ENCODE measurements around the gene NOXA1.

Gene NOXA1

GRCh38 chr9:137423514-137424291, 510 bp downstream of the NOXA1 start:
- no peak for DNase-seq (ENCODE audit: low read depth in 2 of 3, low spot score in 1 of 3)

DNA sequence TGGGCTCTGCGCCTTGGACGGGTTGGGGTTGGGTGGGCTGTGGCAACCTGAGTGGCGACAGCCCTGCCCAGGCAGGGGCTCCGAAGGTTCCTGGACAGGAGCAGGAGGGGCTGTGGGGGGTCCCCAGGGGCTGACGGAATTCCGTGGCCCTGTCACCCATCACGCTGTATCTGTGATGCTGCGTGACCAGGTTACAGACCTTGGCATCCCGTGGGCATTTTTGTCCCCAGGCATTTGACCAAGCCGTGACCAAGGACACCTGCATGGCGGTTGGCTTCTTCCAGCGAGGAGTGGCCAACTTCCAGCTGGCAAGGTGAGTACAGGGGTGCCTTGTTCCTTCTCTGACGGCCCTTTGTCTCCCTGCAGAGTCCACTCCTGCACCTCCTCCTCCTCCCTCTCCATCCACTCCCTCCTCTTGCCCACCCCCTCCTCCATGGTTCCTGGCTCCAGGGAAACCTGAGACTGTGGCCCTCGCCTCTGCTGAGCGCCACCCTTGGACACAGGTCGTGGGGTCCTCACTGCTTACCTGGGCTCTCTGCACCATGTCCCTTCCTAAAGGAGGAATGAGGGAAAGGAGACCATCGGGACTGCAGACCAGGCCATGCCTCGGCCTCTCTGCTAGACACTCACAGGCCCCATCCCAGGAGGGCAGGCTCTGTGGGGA, 3.0 kb downstream of the NOXA1 start:
- no peak for DNase-seq (ENCODE audit: low read depth in 2 of 3, low spot score in 1 of 3)

GRCh38 chr9:137427454-137428310, 4.5 kb downstream of the NOXA1 start:
- no peak for DNase-seq (ENCODE audit: low read depth in 2 of 3, low spot score in 1 of 3)

DNA sequence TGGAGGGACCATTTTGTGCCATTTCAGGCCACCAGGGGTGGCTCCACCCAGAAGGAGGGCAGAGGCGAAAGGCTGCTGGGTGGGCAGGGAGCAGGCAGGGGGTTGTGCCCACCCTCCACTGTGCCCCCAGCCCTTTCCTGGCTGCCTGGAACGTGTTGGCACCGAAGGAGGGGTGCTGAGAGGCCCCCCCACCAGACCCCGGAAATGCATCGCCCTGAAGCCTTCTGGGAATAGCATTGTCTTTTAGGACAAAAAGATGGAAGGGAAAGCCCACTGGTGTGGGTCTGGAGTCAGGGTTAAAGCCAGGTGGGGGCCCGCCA, 5.1 kb downstream of the NOXA1 start:
- no peak for DNase-seq (ENCODE audit: low read depth in 2 of 3, low spot score in 1 of 3)

DNA sequence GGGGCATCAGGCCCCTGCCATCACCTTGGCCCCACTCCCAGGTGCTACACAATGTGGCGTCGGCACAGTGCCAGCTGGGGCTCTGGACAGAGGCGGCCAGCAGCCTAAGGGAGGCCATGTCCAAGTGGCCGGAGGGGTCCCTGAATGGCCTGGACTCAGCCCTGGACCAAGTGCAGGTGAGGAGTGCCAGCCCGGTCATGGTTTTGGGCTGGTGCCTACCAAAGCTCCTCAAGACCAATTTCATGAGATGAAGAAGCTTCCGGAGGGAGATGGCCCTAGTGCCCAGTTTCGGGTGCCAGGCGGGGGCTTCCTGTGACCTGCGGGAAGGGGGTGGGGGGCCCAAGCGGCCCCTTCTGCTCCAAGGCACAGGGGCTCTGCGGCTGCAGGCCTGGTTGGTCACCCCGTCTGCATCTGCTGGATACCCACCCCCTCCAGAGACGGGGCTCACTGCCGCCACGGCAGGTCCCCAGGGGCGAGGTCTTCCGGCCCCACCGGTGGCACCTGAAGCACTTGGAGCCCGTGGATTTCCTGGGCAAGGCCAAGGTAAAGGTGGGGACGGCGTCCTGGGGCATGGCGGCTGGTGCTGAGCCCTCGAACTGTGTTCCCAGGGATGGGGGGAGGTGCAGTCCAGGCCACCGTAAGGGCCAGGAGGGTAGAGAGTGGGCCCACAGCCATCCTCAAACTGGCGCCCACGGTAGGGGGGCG, 5.8 kb downstream of the NOXA1 start:
- DNase-seq (ENCODE audit: low read depth in 2 of 3, low spot score in 1 of 3): no peak

- no peak for DNase-seq (ENCODE audit: low read depth in 2 of 3, low spot score in 1 of 3)
Observed at GRCh38 chr9:137429546-137429890, 6.3 kb downstream of the NOXA1 start.

GRCh38 chr9:137429974-137430722, 7.0 kb downstream of the NOXA1 start:
- no peak for DNase-seq (ENCODE audit: low read depth in 2 of 3, low spot score in 1 of 3)

DNA sequence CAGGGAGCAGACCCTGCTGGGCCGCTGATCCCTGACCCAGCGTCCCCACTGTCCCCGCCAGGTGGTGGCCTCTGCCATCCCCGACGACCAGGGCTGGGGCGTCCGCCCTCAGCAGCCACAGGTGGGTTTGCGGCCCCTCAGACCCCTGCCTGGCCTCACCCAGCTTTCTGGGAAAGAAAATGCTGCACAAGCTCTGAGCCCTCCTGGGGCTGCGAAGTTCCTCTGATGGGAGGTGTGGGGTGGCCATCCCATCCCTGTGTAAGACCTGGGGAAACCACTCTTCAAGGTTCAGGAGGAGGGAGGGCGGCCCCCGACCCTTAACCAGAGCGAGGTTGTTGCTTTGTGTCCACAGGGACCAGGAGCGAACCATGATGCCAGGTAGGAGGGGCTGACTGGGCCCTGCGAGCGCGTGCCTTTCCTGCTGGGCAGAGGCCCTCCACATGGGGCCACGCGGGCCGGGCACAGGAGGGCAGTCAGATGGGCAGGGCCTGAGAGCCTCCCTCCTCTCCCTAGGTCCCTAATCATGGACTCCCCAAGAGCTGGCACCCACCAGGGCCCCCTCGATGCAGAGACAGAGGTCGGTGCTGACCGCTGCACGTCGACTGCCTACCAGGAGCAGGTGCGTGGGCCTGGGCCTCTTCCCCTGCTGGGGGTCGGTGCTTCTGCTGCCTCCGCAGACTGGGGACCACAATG, 7.7 kb downstream of the NOXA1 start:
- DNase-seq (ENCODE audit: low read depth in 2 of 3, low spot score in 1 of 3): no peak

DNA sequence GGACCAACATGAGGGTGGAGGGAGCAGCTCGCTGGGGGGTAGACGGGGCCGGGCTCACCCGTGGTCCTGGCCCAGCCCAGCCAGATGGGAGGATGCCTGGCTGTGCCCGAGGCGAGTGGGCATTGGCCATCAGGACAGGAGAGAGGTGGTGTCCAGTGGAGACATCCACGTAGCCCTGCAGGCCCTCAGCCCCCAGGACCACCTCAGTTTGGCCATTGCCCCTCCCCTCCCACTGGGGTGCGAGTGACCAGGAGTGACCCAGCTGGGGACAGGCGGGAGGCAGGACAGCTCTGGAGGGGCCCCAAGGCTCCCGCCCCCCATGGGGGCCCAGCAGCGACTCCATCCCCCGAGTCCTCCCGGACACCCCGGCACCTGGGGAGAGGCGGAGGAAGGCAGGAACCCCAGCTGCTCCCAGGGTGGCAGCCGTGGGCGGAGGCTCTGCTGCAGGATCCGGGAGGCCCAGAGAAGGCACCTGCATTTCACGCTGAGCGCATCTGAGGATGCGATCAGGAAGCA, 8.3 kb downstream of the NOXA1 start:
- DNase-seq (ENCODE audit: low read depth in 2 of 3, low spot score in 1 of 3): no peak

- DNase-seq (ENCODE audit: low read depth in 2 of 3, low spot score in 1 of 3): no peak
Observed at GRCh38 chr9:137432687-137433348, 9.6 kb downstream of the NOXA1 start.

GRCh38 chr9:137433349-137433915, 10.2 kb downstream of the NOXA1 start:
- DNase-seq (ENCODE audit: low read depth in 2 of 3, low spot score in 1 of 3): no peak

- no peak for DNase-seq (ENCODE audit: low read depth in 2 of 3, low spot score in 1 of 3)
Observed at GRCh38 chr9:137433916-137434431, 10.8 kb downstream of the NOXA1 start.

DNA sequence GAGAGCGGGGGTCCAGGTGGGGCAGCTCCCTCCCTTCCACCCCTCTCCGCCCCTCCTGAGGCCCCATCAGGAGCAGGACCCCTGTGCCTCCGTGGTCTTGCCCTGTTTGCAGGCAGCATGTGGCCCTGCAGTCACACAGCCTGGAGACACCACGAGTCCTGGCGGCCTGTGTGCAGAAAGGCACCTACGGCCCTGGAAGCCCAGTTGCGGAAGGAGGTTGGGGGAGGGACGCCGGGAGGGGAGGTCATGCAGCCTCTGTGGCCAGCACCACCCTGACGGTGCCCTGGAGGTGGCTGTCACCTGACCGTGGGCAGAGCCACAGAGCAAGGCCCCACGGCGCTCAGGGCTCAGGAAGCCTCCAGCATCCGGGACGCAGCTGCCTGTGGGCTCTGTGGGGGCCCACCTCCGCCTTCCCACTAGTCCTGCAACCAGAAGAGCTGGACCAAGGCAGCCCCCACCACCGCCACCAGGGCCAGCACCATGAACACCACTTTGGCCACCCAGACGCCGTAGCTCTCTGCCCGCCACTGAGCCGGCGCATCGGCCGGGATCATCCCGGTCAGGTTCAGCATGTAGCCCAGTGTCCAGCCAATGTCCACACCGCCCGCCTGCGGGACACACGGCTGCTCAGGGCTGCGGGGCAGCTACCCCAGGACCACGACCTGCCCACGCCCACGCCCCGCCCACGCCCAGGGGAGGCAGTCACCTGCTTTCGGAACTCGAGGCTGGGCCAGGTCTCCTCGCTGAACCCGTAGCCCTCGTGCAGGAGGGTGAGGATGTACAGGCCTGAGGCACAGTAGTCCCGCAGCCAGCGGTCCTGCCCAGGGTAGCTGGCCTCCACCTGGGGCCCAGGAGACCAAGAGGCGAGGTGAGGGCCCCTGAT, 11.5 kb downstream of the NOXA1 start:
- no peak for DNase-seq (ENCODE audit: low read depth in 2 of 3, low spot score in 1 of 3)

DNA sequence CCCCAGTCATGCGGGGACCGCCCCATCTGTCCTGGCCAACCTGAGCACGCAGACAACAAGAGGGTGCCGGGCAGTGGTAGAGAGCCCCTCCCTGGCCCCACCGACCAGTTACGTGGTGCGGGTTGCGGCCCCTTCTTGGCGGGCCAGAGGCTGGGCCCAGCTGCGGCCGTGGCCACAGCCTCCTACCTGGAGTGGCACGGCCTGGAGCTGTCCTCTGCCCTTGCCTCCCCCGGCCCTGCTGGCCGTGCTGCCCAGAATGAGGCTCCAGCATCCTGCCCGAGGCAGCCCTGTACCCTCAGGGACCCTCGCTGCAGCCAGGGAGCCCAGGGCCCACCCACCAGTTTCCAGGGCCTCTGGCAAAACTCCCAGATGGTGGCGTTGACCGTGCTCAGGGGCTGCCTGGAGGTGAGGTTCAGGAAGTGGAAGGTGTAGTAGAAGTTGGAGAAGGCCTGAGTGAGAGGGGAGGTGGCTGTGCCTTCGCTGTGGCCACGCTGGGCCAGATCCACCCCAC, 12.2 kb downstream of the NOXA1 start:
- DNase-seq (ENCODE audit: low read depth in 2 of 3, low spot score in 1 of 3): no peak

GRCh38 chr9:137435980-137436760, 13.0 kb downstream of the NOXA1 start:
- DNase-seq (ENCODE audit: low read depth in 2 of 3, low spot score in 1 of 3): no peak

GRCh38 chr9:137436761-137437600, 13.8 kb downstream of the NOXA1 start:
- DNase-seq (ENCODE audit: low read depth in 2 of 3, low spot score in 1 of 3): no peak

All from stimulated activated CD4-positive, alpha-beta T cell treated with anti-CD3 and anti-CD28 coated beads, Interleukin-12 subunit alpha, Interleukin-12 subunit beta, amount 100 ng/mL, for 48 hours (primary cell).